ENCODE data around the gene ARHGDIG.
"Not testable (repeated sequence)": the region's sequence is repeated elsewhere in the genome, so short reads cannot be mapped to it uniquely, and the experiment has no call there.

Gene ARHGDIG

GRCh38 chr16:264440-264951 lies 15.9 kb upstream of the ARHGDIG start:
- DNase-seq = no peak

DNA sequence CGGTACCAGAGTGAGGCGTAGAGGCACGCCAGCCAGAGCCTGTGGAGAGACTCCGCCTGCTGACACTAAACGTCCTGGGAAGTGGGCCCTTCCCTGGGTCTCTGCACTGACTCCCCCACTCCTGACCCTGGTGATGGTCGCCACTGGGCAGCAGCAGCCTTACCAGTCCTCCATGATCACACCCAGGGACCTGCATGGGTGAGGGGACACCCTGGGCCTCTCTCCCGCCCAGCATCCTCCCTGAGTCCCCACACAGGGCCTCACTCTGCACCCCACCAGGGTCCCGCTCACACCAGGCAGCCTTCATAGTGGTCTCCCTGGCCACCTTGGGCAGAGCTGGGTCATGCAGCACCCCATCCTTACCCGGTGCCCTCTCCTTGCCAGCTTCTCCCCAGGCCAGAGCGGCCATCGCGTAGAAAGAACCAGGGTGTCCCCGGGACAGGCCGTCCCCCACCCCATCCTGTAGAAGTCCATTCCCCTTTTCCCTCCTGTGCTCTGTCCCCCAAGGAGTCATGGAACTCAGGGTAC lies 15.3 kb upstream of the ARHGDIG start:
- no peak for DNase-seq

DNA sequence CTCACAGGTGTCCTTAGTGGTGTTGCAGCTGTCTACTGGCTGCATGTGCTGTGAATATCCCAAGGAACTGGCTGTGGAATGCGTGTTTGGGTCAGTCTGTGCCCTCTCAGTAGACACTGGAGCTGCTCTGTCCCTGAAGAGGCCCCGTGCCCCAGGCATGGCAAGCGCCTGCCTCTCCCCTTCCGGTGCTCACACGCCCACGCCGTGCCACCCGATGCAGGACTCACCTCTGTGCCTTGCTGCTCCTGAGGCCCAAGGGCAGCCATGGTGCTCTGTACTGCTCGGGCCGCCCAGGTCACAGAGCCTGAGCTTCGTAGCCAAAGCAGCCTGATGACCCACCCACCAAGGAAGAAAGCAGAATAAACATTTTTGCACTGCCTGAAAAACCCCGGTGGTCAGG lies 14.7 kb upstream of the ARHGDIG start:
- DNase-seq = no peak

DNA sequence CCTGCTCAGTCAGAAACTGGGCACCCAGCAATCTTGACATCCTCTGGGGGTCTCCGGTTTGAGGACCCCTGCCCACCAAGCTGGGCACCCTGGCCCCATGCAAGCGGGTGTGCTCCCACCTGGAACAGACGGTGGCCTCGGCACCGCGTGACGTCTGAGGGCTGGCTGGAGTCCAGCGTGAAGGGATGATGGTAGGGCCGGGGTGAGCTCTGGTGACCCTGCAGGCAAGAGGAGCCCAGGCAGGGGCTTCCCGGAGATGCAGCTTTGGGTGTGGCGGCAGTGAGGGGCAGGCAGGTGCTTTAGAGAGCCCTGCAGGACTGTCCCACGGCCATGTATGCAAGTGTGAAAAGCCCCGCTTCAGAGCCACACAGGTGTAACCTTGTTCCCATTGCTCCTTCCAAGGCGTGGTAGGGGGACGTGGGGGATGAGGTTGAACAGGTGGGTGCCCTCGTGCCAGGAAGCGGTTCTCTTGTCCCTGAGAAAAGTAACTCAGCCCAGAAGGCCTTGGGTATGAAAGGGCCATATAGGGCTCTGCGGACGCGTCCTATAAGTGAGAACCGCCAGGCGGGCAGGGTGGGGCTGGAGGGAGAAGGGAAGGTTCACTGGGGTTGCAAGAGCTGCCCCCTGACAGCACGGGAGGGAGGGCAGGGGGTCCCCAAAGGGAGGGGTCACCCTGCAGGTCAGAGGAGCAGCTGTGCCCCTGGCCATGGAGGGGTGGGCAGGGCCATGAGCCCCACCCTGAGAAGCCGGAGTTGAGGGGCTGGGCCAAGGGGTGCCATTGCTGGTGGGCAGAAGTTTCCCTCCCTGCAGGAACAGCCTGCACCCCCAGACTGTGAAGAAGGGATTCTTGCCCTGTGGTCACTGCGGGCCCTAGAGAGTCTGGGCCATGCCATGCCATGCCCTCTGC lies 13.9 kb upstream of the ARHGDIG start:
- DNase-seq = no peak

DNA sequence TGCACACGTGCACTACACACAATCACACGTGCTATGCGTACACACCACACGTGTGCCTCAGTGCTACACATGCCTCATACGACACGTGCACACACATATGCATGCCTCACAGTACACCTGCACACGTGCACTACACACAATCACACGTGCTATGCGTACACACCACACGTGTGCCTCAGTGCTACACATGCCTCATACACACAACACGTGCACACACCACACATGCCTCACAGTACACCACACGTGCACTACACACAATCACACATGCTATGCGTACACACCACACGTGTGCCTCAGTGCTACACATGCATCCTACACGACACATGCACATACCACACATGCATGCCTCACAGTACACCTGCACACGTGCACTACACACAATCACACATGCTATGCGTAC lies 12.8 kb upstream of the ARHGDIG start:
- not testable (repeated sequence) for DNase-seq

DNA sequence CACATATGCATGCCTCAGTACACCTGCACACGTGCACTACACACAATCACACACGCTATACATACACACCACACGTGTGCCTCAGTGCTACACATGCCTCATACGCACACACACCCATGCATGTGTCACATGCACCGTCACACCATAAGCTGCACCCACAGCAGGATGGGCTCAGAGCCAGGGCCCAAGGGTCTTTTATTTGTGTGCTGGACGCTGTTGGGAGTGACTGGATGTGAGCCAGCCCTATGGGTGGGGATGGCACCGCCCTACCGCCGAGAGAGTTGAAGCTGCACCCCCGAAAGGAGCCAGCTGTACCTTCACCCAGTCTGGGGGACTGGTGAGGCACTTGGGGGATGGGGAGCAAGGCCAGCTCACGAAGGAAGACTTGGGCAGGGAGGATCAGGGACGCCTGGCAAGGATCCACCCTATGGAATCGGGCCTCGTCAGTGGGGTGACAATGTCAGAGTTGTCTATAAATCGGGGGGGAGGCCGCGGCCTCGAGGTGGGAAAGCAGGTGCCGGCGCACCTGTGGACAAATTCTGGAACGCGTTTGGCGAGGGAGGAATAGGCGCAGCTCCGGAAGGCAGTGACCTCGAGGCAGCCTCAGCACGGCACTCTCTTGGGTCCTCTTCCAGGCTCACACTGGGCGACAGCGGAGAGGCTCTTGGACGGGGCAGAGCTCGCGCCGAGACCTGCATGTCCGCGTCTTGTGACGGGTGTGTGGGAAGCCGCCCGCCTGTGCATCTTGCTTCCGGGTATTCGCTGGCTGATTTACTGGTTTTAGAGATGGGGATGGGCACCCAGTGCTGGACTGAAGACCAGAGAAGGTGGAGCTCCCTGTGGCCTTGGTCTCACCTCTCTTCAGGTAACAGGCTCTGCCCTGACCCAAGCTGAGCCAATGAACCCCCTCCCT lies 12.0 kb upstream of the ARHGDIG start:
- peak; percentile 72 for DNase-seq

DNA sequence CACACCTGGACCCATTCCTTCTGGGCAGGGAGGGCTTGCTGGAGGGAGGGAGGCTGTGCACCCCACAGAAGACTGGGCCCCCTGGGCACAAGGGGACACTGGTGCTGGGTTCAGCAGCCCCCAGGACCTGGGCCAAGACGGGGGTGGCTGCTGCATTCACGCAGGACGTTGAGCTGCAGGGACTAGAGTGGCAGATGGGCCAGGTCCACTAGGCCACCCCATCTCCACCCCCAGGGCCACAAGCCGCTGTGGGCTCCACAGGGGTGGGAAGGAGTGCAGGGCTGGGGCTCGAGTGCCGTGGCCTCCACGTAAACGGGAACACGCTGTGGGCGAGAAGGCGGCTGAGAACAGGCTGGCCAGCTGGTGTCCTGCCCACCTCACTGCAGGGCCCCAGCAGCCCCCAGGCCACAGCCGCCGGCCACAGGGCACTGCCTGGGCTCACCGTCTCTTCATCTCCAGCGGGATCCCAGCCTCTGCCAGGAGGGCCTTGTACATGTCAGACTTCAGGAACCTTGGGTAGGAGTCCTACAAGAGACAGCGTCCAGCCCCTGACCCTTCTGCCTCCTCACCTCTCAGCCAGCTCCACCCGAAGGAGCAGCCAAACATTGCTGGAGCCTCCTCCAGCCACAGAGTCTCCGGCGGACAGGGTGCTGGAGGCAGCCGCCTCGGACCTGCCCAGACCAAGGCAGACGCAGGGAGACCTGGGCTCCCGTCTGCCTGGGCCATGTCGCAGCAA lies 11.2 kb upstream of the ARHGDIG start:
- DNase-seq = no peak

DNA sequence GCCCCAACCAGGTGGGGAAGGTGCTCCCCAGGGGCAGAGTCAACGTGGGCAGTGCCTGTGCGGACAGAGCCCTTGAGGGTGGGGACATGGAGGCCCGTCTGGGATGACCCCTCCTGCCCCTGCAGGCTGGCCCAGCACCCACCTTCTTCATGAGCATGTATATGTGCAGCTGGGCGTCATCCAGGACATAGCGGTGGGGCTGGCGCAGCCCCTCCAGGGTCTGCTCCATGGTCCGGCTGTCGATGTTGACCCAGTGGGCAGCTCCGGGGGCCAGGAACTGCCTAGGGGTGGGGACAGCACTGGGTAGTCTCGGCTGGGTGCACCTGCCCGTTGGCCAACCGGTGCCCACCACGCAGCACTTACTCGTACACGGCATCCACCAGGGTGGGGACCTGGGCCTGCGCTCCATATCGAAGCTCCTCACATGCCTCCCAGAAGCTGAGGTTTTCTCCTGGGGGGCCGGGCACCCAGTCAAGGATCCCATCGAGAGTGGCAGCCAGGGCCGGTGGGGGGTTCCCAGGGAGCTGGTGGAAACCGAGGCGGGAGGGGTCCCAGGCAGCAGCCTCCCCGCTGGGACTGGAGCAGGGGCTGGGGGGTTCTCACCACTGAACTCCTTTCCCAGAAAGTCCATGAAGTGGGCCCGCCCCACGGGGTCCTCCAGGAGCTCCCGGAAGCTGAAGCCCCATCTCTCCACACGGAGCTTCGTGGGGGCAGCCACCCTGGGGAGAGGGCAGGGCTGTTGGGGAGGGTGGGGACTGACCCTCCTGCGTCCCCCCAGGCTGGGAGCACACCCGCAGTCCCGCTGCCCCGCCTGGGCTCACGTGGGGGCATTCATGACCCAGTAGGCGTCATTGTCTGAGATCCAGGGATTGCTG lies 9.8 kb upstream of the ARHGDIG start:
- no peak for DNase-seq

- DNase-seq = no peak
Measured at GRCh38 chr16:272633-273546, 7.5 kb upstream of the ARHGDIG start.

DNA sequence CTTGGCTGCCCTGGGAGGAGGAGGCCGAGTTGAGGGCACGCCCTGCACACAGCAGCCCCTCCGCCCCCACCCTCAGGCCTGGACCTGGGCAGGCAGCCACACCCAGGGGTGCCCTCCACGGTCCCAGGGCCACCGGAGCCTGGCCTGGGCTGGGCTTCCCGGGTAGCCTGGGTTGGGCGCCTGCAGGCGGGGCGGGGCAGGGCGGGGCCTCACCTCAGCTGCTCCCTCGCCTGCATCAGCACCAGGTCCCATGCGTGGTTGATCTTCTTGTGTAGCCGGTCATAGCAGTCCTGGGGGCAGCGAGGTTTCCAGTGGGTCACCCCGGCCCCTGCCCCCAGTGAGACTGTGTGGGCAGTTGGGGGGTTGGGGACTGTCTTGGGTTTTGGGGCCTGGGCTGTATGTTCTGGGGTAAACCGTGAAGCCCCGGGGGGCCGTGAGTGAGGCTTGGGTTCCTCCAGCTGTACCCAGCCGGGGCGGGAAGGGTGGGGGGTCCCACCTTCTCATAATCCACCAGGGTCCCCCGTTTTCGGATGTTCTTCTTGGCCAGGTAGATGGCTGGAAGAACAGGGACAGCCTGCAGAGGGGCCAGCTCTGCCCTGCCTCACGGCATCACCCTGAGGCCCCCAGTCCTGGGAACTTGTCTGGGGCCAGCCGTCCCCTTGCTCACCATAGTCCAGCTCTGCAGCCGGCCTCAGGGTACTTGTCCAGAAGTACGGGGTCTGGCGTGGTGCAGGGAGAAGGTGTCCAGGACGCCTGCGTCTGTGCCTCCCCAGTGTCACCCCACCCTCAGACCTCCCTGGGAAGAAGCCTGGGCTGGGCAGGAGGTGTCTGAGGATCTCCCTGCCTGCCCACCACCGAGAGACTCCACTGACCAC lies 6.6 kb upstream of the ARHGDIG start:
- peak; percentile 12 for DNase-seq

- DNase-seq = peak; percentile 40
Measured at GRCh38 chr16:275041-275641, 5.2 kb upstream of the ARHGDIG start.

- no peak for DNase-seq
Measured at GRCh38 chr16:275786-276232, 4.6 kb upstream of the ARHGDIG start, which contains the start of gene RGS11. Gene RGS11 (minus strand): TSS chr16:275944. CDS start chr16:275911, 33 bp downstream.

- no peak for DNase-seq
Measured at GRCh38 chr16:276426-277077, 3.8 kb upstream of the ARHGDIG start.

- peak; percentile 88 for DNase-seq
Measured at GRCh38 chr16:278863-279366, 1.5 kb upstream of the ARHGDIG start.

DNA sequence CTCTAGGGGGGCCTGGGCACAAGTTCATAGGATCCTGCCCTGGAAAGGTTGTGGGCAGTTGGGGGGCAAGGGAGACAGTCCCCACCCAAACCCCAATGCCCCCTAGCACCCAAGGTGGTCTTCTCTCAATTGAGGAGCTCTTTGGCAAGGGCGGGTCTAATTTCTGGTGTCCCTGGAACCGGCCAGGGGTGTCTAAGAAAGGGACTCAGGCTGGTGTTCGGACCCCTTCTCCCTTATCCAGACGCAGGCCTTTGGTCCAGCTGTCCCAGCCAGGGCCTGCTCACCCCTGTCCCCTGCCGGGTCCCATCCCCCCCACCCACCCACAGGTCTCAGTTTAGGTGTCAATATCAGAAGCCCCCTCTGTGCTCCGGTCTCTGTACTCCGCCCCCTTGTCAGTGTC lies 860 bp upstream of the ARHGDIG start:
- DNase-seq = no peak

- peak; percentile 51 for DNase-seq
Measured at GRCh38 chr16:280005-280460, 358 bp upstream of the ARHGDIG start.

GRCh38 chr16:280991-281659 lies 734 bp downstream of the ARHGDIG start:
- no peak for DNase-seq

Data from NCI-H69 (cell line).